ENCODE data around the gene TUBD1.
A peak's percentile ranks its signal among the peaks of the same experiment; 100 is the strongest.
"Not testable (repeated sequence)": the region's sequence is repeated elsewhere in the genome, so short reads cannot be mapped to it uniquely, and the experiment has no call there.

TUBD1 gene

DNA sequence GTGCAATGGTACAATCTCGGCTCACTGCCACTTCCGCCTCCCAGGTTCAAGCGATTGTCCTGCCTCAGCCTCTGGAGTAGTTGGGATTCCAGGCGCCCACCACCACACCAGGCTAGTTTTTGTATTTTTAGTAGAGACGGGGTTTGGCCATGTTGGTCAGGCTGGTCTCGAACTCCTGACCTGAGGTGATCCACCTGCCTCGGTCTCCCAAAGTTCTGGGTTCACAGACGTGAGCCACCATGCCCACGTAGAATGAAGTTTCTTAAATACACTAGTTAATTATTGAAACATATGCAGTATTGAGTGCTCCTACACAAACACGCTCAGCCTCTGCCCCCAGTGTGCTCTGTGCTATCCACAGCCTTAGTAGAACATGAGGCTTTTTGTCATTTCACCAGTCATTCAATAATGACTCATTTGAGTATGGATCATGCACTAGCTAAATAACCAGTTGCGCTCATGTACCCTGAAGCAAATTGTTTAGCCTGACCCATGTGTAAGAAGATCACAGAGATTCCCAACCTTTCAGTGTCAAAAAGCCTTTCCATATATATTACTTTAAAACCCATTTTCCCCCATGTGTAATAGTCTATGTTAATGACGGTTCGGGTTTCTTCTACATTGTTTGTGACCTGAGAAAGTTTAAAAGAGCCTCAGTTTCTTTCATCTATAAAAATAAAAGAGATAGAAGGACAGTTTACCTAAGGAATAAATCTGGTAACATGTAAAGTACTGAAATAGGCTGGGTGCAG is 49.7 kb downstream of the TUBD1 start:
- DNase-seq = no peak

DNA sequence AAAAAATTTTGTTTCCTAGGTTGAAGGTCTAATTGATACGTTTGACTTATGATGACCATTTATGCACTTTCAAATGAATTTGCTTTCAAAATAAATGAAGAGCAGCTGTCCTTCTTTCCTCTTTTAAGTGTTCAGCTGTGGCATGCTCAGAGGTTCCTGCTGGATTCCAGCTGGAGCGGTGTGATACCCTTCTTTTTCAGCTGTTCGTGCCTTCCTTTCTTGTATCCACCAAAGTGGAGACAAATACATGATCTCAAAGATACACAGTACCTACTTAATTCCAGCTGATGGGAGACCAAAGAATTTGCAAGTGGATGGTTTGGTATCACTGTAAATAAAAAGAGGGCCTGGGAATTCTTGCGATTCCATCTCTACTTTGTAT is 50.9 kb downstream of the TUBD1 start:
- not testable (repeated sequence) for DNase-seq

DNA sequence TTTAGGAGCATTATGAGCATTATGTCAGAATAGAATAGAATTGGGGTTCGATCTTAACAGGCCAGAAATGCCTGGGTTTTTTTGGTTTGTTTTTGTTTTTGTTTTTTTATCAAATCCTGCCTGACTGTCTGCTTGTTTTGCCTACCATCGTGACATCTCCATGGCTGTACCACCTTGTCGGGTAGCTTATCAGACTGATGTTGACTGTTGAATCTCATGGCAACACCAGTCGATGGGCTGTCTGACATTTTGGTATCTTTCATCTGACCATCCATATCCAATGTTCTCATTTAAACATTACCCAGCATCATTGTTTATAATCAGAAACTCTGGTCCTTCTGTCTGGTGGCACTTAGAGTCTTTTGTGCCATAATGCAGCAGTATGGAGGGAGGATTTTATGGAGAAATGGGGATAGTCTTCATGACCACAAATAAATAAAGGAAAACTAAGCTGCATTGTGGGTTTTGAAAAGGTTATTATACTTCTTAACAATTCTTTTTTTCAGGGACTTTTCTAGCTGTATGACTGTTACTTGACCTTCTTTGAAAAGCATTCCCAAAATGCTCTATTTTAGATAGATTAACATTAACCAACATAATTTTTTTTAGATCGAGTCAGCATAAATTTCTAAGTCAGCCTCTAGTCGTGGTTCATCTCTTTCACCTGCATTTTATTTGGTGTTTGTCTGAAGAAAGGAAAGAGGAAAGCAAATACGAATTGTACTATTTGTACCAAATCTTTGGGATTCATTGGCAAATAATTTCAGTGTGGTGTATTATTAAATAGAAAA is 51.5 kb downstream of the TUBD1 start:
- DNase-seq = not testable (repeated sequence)

DNA sequence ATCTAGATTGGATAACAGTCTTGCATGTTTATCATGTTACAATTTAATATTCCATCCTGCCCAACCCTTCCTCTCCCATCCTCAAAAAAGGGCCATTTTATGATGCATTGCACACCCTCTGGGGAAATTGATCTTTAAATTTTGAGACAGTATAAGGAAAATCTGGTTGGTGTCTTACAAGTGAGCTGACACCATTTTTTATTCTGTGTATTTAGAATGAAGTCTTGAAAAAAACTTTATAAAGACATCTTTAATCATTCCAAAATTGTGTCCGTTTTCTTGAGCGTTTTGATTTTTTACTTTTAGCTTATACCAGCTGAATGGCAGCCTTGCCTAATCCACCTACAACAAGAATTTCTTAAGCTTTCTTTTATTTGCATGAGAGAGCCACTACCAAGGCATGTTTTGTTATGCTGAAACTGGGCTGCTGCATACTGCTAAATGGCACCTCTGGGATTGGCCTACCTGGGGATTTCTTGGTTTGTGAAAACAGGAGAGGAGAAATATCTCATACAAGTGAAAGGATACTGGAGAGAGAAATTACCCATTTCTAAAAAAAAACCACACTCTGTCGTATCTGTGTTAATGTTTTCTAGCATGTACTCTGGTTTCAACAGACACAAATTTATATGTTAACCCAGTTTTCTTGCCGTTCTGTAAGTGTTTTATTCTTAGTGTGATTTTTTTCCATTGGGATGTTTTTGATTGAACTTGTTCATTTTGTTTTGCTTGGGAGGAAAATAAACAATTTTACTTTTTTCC is 52.2 kb downstream of the TUBD1 start:
- no peak for DNase-seq

DNA sequence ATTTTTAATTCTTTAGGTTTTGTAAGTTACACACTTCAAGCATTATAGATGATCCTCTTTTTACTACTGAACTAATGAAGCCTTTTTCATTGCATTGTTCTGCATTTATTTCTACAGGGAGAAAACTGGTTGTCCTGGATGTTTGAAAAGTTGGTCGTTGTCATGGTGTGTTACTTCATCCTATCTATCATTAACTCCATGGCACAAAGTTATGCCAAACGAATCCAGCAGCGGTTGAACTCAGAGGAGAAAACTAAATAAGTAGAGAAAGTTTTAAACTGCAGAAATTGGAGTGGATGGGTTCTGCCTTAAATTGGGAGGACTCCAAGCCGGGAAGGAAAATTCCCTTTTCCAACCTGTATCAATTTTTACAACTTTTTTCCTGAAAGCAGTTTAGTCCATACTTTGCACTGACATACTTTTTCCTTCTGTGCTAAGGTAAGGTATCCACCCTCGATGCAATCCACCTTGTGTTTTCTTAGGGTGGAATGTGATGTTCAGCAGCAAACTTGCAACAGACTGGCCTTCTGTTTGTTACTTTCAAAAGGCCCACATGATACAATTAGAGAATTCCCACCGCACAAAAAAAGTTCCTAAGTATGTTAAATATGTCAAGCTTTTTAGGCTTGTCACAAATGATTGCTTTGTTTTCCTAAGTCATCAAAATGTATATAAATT is 53.0 kb downstream of the TUBD1 start:
- no peak for DNase-seq

DNA sequence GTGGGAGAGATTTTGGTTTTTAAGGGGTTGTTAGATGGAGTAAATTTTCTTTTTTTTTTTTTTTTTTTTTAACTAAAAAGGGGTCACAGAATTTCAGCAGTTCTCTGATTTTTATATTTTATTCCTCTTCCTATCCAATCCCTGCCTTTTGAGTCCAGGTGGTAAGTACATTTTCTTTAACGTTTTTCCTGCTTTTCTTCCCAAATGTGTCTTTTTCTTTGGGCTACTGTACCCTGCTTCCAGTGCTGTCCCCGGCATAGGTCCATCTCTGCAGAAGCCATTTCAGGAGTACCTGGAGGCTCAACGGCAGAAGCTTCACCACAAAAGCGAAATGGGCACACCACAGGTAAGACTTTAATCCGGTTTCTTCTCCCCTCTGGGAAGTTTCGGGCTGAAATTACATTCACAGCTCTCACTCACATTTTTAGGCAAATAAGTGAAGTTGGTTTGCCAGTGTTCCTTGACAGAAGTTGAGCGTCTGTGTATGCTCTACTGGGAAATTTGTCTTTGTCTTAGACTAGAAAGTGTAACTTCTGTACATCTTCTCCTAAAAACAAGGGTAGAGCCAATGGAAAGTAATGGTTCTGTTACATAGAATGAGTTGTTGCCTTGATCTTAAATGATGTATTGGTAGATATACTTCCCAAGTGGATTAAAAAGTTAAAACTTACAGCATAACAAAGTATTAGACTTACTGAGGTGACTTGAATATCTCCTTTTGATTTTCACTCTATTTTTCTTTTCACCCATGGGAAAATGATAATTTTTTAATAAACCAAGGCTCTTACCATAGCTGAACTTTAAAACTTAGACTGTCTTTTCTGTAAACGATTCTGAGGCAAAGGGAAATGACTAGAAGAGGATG is 54.5 kb downstream of the TUBD1 start:
- DNase-seq = no peak

DNA sequence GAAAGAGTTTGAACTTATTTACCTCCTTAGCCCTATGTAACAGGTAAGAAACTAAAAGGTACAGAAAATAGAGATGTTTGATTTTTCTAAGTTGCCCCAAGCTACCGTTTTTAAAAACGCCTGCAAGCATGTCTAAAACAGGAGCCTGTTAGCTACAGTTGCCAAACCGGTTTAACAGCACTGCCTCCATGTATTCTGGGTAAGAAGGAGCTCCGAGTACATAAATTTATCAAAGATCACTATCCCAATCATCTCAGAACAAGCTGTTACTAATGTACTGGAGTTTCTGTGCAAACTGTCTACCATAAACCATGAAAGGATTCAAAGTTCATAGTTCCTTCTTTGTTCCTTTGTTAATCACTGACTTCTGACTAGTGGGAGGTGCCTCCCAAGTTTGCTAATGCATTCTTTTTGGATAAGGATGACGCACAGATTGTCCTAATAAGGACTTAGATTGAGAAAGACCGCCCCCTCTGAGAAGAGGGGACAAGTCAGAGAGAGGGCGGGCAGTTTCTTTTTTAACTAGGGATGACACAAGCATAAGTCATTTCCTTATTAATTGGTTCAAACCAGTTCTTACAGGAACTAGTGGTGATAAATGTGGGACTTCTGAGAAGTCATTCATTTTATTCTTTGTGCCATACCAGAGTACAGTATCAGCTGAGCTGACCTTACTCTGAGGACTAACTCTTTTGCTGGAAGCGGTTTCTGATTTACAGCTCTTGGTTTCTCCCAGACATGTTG is 55.3 kb downstream of the TUBD1 start:
- DNase-seq = peak; percentile 97

DNA sequence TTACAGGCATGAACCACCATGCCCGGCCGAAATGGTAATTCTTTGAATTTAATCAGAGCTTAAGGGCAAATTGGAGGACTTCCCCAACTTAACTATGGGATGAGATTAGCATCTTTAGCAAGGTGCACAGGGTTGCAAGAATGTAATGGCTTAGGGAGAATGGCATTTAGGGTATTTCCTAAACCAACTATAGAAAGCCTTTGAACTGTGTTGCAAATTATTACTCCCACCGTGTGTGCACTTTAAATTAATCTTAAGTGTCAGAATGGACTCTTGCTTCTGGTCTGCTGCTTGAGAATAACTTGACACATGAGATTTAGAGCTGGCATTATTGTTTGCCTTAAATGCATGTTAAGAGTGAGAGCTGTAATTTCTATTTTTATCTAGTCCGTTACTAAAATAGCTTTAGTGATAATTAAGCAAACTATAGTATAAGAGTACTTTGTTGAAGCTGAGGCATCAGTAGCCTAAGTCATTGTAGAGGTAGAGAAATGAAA is 59.8 kb downstream of the TUBD1 start:
- DNase-seq = no peak

DNA sequence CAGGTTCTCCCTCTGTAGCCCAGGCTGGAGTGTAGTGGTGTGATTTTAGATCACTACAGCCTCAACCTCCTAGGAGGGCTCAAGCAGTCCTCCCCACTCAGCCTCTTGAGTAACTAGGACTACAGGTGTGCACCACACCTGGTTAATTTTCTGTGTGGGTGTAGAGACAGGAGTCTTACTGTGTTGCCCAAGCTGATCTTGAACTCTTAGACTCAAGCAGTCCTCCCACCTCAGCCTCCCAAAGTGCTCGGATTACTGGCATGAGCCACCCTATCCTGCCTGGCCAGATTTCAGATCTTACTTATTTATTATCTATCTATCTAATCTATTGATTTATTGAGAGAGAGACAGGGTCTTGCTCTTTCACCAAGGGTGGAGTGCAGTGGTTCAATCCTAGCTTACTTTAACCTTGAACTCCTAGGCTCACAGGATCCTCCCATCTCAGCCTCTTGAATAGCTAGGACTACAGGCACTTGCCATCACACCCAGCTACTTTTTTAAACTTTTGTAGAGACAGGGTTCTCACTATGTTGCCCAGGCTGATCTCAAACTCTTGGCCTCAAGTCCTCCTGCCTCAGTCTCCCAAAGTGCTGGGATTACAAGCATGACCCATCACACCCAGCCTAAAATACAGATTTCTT is 61.8 kb downstream of the TUBD1 start:
- DNase-seq = no peak

DNA sequence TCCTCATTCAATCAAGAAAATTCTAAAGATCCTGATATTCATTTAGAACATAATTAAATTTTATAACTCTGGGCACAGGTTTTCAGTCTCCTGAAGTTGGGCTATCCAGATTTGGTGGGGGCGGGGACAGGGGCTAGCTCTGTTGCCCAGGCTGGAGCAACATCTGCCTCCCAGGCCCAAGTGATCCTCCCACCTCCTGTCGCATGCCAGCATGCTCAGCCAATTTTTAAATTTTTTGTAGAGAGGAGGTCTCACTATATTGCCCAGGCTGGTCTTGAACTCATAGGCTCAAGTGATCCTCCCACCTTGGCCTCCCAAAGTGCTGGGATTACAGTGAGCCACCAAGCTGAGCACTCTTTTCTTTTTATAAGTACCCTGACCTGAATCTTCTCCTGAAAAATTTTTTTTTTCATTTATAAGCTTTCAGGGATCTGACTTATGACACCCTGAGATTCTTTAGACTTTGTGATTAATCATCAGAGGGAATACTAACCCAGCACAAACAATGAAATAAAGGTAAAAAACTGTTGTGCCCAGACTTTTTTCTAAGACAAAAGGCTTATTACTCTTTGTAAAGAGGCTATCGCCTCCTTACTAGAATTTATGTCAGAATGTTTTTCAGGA is 62.6 kb downstream of the TUBD1 start:
- DNase-seq = no peak

DNA sequence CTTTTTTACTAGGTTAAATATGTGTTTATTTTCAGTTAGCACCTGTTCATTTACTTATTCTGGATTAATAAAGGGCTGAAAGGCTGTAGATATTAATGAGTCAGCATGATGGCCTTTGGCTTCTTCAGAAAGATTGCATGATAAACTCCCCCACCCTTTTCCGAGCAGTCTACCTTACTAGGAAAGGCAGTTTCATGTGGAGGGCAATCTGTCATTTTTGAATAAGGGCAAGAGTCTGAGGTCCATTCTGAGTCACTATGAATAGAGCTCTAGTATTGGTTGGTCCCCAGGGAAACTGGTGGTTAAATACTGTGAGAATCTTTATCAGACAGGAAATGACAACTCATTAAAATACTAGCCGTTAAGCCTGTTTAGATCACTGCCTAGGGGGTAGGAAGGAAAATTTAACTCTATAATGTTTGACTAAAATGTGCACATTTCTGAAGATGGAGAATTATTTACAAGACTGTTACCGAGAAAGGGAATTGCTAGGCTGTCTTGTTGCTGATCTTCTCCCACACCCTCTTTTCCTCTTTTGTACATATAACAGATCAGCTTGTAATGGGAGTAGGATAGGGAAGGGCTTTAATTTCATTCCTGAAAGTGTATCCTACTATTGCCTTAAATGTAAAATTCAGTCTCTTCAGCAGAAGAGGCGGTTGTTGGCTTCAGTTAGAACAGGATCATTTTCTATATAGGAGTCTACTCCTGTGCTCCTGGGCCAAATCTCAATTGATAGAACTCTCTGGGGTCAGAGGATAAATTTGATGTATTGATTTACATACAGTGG is 63.3 kb downstream of the TUBD1 start:
- DNase-seq = peak; percentile 99

DNA sequence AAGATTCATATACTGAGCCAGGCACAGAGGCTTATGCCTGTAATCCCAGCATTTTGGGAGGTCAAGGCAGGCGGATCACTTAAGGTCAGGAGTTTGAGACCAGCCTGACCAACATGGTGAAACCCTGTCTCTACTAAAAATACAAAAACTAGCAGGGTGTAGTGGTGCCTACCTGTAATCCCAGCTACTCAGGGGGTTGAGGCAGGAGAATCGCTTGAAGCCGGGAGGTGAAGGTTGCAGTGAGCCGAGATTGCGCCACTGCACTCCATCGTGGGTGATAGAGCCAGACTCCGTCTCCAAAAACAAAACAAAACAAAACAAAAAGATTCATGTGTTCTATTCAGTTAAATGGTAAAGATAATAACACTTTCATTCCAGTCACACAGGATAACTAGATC is 63.9 kb downstream of the TUBD1 start:
- DNase-seq = not testable (repeated sequence)

DNA sequence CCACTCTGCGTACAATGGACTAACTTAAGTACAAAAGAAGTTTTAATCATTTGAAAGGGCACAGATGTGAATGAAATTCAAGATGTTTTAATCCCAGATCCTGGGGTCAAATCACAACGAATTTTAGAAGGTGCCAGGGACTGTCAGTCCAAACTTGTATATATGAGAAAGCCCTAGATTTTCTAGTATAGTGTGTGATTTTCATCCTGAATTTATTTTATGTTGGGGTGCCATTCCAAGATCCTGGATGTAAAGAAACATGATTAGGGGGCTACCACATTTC is 64.3 kb downstream of the TUBD1 start:
- no peak for DNase-seq

DNA sequence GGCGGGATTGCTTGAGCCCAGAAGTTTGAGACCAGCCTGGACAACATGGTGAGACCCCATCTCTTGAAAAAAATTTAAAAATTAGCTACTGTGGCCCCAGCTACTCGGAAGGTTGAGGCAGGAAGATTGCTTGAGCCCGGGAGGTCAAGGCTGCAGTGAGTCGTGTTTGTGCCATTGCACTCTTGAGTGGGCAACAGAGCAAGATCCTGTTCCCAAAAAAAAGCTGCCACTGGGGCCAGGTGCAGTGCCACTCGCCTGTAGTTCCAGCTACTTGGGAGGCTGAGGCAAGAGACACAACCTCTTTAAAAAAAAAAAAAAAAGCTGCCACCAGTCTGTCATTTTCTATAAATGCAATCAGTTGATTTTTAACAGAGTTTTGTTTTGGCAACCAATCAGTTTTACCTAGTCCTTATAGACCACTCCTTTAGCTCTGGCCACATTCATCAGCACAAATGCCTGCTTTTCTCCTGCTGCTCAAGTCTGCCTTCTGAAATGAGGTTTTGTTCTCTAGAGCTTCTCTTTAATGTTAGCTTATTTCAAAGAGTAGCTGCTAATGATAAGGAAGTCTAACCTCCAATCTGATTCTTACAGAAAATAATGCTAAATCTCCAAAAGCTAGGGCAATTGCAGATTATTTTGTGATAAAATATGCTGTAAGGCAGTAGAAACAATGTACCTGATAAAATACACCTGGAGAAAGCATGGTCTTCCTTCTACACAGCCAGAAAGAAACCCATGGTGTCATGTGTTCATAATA is 64.8 kb downstream of the TUBD1 start:
- no peak for DNase-seq

DNA sequence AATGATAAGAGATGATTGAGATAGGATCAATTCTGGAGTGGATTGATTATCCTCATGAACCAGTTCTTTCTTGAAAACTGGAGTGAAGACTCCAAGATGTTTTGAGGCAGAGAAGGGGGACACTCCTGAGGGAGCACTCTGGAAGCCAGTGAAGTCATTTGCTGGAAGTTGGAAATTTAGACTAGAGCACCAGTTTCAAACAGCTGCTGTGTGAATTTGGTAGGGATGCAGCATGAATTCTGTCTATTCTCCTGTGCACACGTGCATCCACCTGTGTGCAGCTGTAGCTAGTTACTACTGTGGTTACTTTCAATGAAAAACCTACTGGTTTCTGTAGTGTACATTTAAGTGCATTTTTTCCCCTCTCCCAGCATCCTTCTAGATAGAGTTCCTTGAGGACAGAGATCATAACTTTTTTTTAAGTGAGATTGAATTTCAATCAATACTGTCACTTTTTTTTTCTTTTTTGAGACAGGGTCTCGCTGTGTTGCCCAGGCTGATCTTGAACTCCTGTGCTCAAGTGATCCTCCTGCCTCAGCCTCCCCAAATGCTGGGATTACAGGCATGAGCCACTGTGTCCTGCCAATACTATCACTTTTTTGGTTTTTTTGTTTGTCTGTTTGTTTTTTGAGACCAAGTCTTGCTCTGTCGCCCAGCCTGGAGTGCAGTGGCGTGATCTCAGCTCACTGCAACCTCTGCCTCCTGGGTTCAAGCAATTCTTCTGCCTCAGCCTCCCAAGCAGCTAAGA is 65.9 kb downstream of the TUBD1 start:
- no peak for DNase-seq

DNA sequence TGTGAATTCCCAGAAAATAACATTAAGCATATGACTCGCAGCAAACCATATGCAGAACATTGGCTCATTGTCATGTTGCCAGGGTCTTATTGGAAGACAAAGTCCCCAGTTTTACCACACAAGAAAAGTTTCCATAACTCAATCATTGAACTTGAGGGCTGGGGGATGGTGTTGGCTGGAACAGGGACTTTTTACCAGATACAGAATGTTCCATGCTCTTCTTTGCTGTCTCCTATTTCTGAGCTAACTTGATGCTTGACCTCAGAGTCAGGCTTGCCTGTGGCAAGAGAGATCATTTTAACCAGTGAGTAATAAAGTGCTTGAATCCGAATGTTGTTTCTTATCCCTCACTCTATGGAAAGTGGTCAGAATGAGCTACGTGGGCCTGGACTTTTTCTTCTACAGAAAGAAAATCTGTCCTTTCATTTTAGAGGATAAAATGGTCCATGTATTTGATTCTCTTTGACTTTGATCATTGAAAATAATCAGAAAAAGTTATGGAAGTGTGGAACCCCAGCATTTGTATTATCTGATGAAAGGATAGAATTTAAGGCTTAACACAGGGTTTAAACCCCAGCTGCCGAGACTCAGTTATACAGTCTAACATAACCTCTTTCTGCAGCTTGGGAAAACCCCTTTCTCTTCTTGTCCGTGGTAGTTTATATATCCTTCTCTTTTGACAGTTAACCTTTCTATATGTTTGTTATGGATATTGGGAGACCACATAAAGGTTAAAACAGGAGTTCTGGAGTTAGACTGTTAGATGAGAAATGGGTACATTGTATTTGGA is 67.0 kb downstream of the TUBD1 start:
- no peak for DNase-seq

DNA sequence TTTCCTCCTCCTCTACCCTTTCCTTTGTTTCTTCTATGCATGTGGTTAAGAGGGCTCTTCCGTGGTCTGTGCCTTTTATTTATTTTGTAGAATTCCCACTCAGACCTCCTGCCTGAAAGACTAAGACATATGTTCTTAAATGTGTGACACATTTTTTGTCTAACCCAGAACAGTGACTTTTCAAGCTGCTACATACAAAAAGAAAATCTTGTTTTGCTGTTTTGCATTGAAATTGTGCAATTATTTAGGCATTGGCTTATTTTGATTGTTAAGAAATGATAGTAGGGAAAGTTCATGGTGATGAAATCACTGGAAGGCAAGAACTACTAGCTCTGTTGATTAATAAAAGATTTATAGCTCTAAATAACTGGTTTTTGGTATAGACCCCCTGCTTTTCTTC is 76.8 kb downstream of the TUBD1 start:
- DNase-seq = no peak

All from NCI-H2081 treated with DMSO at 0.1 percent for 48 hours (cell line).